Ishikawa (cell line): Measurements from ENCODE around the gene SAP30.

ENCODE experiments used
- CEBPB ChIP-seq: IDR thresholded peaks from 2 replicates; pipeline ENCODE4 v1.6.1; 2012
- CREB1 ChIP-seq: IDR thresholded peaks from 2 replicates; pipeline ENCODE4 v1.6.1; 2012; ENCODE audit warnings: low read depth
- EP300 ChIP-seq: IDR thresholded peaks from 2 replicates; pipeline ENCODE4 v1.6.1; 2012; ENCODE audit warnings: borderline replicate concordance
- NFIC ChIP-seq: IDR thresholded peaks from 2 replicates; pipeline ENCODE4 v1.6.1; 2012
- RAD21 ChIP-seq: IDR thresholded peaks from 2 replicates; pipeline ENCODE4 v1.6.1; 2012; ENCODE audit warnings: low read depth
- TAF1 ChIP-seq: IDR thresholded peaks from 2 replicates; pipeline ENCODE4 v1.6.1; 2012; ENCODE audit warnings: low read depth, mild to moderate bottlenecking
- TCF12 ChIP-seq: IDR thresholded peaks from 2 replicates; pipeline ENCODE4 v1.6.1; 2012; ENCODE audit warnings: low read depth
- TEAD4 ChIP-seq: IDR thresholded peaks from 2 replicates; pipeline ENCODE4 v1.6.1; 2012
- YY1 ChIP-seq: IDR thresholded peaks from 2 replicates; pipeline ENCODE4 v1.6.1; 2012; ENCODE audit warnings: low read depth
- ZBTB7A ChIP-seq: IDR thresholded peaks from 2 replicates; pipeline ENCODE4 v1.6.1; 2012; ENCODE audit warnings: low read depth
- TF ChIP-seq, protein P1 (sequence below): IDR thresholded peaks from 2 replicates; pipeline ENCODE4 v1.6.1; 2012
- TF ChIP-seq, protein P2 (sequence below): IDR thresholded peaks from 2 replicates; pipeline ENCODE4 v1.6.1; 2012
- TF ChIP-seq, protein P3 (sequence below): IDR thresholded peaks from 2 replicates; pipeline ENCODE4 v1.6.1; 2012; ENCODE audit warnings: low read depth, mild to moderate bottlenecking

DNA sequence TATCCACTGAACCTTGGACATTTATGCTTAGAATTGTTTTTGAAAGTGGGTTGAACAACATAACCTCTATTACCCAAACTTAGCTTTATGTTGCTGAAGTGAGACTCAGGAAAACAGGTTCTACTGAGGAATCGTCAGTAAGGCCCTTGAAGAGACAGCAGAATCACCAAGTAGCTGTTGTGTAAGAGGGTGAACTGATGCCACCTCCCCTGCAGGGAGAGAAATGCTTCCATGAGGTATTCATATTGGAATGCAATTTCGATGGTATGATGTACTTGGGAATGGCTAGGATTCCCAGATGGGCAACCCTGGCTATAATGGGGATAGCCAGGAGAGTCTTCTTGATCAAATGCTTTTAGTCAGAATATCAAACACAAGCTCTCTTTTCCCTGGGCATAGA is 32.3 kb downstream of the SAP30 start:
- TF ChIP-seq, protein P1, sequence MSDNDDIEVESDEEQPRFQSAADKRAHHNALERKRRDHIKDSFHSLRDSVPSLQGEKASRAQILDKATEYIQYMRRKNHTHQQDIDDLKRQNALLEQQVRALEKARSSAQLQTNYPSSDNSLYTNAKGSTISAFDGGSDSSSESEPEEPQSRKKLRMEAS: no peak
- TF ChIP-seq TEAD4: no peak
- no peak for TF ChIP-seq ZBTB7A
- TF ChIP-seq CEBPB: no peak
- TF ChIP-seq YY1: no peak
- TF ChIP-seq EP300: no peak
- TF ChIP-seq CREB1: no peak
- no peak for TF ChIP-seq TAF1
- TF ChIP-seq, protein P2, sequence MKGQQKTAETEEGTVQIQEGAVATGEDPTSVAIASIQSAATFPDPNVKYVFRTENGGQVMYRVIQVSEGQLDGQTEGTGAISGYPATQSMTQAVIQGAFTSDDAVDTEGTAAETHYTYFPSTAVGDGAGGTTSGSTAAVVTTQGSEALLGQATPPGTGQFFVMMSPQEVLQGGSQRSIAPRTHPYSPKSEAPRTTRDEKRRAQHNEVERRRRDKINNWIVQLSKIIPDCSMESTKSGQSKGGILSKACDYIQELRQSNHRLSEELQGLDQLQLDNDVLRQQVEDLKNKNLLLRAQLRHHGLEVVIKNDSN: no peak
- TF ChIP-seq, protein P3, sequence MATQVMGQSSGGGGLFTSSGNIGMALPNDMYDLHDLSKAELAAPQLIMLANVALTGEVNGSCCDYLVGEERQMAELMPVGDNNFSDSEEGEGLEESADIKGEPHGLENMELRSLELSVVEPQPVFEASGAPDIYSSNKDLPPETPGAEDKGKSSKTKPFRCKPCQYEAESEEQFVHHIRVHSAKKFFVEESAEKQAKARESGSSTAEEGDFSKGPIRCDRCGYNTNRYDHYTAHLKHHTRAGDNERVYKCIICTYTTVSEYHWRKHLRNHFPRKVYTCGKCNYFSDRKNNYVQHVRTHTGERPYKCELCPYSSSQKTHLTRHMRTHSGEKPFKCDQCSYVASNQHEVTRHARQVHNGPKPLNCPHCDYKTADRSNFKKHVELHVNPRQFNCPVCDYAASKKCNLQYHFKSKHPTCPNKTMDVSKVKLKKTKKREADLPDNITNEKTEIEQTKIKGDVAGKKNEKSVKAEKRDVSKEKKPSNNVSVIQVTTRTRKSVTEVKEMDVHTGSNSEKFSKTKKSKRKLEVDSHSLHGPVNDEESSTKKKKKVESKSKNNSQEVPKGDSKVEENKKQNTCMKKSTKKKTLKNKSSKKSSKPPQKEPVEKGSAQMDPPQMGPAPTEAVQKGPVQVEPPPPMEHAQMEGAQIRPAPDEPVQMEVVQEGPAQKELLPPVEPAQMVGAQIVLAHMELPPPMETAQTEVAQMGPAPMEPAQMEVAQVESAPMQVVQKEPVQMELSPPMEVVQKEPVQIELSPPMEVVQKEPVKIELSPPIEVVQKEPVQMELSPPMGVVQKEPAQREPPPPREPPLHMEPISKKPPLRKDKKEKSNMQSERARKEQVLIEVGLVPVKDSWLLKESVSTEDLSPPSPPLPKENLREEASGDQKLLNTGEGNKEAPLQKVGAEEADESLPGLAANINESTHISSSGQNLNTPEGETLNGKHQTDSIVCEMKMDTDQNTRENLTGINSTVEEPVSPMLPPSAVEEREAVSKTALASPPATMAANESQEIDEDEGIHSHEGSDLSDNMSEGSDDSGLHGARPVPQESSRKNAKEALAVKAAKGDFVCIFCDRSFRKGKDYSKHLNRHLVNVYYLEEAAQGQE: no peak
- TF ChIP-seq TCF12: no peak
- no peak for TF ChIP-seq NFIC
- TF ChIP-seq RAD21: no peak
